ENCODE measurements around the gene KRT20. TPM values are rescaled to one million over a fixed set of nuclear protein-coding genes. Genes with fewer than 3 reads are reported as not detected.

The KRT20 gene
- total and polyA plus RNA-seq, 4 donors: not detected

DNA sequence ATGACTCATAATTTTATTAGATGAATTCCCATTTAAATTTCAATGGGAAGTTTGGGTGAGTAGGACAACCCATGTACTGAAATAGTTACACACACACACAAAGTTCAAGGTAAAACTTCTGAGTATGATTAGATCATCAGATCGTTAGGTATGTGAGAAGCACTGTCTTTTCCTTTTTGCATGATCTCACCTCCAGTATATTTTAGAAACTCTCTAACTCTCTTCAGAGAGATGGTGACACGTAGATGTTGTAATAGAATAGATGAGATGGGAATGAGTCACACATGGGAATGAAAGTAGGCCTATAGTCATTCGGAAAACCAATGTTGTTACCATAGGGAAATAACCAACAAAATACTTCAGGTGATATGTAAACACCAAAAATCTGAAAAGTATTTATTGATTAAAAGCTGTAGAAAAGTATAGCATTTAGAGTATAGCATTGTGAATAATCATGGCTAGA, 30.2 kb upstream of the KRT20 start:
- Histone ChIP-seq H3K27me3 (ENCODE audit: control insufficient read depth in 4 of 4, insufficient read depth in 4 of 4, low read length in 3 of 4) (peaks cover 0 to 4% (median 0%) of the 10 kb centered on the region in 4 donors), H3K27ac (ENCODE audit: low read depth in 1 of 2, low read length in 2 of 2) (no peak overlapping the region), H3K4me3 (ENCODE audit: low read depth in 1 of 3, low read length in 3 of 3) (no peak overlapping the region), H3K36me3 (ENCODE audit: control insufficient read depth in 4 of 4, insufficient read depth in 3 of 4, low read depth in 1 of 4, low read length in 3 of 4) (no peaks in the 10 kb centered on the region), H3K4me1 (ENCODE audit: control insufficient read depth in 4 of 4, insufficient read depth in 4 of 4, low read length in 3 of 4) (no peaks in the 10 kb centered on the region), H3K9me3 (ENCODE audit: control insufficient read depth in 4 of 4, low read length in 3 of 4) (no peaks in the 10 kb centered on the region), H3K9ac (ENCODE audit: low read depth in 1 of 2, low read length in 2 of 2) (no peak overlapping the region)
- no peak for DNase-seq (ENCODE audit: low spot score)
- 73% methylated on average over 3 of the region's 3 CpGs for WGBS
- TF ChIP-seq, protein P1, sequence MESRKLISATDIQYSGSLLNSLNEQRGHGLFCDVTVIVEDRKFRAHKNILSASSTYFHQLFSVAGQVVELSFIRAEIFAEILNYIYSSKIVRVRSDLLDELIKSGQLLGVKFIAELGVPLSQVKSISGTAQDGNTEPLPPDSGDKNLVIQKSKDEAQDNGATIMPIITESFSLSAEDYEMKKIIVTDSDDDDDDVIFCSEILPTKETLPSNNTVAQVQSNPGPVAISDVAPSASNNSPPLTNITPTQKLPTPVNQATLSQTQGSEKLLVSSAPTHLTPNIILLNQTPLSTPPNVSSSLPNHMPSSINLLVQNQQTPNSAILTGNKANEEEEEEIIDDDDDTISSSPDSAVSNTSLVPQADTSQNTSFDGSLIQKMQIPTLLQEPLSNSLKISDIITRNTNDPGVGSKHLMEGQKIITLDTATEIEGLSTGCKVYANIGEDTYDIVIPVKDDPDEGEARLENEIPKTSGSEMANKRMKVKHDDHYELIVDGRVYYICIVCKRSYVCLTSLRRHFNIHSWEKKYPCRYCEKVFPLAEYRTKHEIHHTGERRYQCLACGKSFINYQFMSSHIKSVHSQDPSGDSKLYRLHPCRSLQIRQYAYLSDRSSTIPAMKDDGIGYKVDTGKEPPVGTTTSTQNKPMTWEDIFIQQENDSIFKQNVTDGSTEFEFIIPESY (IDR thresholded peaks at IDR 0.05): no peak
- TF ChIP-seq RAD21 (IDR thresholded peaks at IDR 0.05): no peak
- TF ChIP-seq YY1 (IDR thresholded peaks at IDR 0.05): no peak
- TF ChIP-seq HNF4G (IDR thresholded peaks at IDR 0.05): no peak
- no peak for TF ChIP-seq HNF4A (conservative IDR thresholded peaks at IDR 0.05)
- no peak for TF ChIP-seq NR2F2 (IDR thresholded peaks at IDR 0.05)
- no peak for TF ChIP-seq FOXA1 (IDR thresholded peaks at IDR 0.05)
- no peak for TF ChIP-seq TAF1 (conservative IDR thresholded peaks at IDR 0.05)

DNA sequence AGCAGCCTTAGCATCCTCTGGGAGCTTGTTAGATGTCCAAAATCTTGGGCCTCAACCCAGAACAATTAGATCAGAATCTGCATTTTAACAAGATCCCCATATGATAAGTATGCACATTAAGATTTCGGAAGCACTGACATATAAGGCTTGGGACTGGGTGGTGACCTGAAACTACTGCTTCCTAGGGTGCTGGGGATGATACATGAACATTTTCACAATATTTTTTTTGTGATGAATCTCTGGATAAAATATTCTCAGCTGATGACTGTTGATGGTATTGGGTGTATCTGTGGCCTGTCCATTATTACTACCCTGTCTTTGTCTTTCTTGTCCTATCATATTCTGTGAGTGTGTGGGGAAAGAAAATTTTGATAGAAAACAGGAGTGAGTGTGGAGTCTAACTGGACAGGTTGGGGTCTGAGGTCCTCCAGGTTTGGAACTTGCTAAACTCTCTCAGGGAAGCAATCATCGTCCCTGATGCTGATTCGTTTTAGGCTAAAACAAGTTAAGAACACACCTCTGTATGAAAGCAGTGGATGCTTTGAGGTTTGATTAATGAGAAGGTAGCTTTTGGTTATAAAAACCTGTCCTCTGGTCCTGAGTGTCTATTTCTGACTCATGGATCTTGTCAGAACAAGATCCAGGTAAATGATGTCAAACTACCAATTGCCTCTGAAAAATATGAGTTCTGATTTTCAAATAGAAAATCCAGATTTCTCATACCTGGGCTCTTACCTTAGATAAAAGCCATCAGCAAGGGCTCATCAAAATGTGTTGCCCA, 29.2 kb upstream of the KRT20 start:
- WGBS: 64% methylated on average over 3 of the region's 3 CpGs
- no peak for DNase-seq (ENCODE audit: low spot score)
- no peak overlapping the region for H3K9ac ChIP-seq (ENCODE audit: low read depth in 1 of 2, low read length in 2 of 2)

DNA sequence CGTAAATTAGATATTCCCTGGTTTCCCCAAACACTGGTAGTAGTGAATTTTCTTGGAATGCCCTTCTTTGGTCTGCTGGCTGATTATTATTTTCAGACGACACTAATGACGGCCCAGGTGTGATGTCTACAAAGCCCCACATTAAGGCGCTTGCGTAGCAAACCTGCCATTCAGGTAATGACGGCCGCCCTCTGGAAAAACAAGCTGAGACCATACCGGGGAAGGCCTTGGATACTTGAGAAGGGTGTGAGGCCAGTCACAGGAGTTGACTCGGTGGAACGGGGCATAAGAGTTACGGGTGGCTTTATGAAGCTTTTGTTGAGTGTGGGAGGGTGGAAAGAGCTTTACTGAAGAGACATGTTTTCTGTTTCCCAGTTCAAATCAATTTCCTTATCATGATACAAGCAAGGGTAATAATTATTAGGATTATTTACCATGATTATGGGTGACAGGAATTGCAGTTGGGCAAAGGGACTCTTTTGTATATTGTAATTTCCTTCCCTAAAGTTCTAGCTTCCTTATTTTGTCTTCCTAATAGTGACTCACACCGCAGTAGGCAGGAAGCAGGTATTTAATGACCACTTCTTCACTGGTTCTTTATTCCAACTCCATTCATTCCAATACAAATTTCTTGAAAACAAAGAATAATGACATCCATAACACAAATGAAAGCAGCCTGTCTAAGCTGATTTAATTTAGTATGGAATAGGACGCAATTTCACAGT, 27.6 kb upstream of the KRT20 start:
- H3K4me1 ChIP-seq (ENCODE audit: control insufficient read depth in 4 of 4, insufficient read depth in 4 of 4, low read length in 3 of 4): no peaks in the 10 kb centered on the region
- no peaks in the 10 kb centered on the region for H3K36me3 ChIP-seq (ENCODE audit: control insufficient read depth in 4 of 4, insufficient read depth in 3 of 4, low read depth in 1 of 4, low read length in 3 of 4)
- no peak overlapping the region for H3K4me3 ChIP-seq (ENCODE audit: low read depth in 1 of 3, low read length in 3 of 3)
- TF ChIP-seq HNF4G (IDR thresholded peaks at IDR 0.05) (no peak), FOXA2 (IDR thresholded peaks at IDR 0.05) (no peak), CTCF (IDR thresholded peaks at IDR 0.05; ENCODE audit: low read depth, low read length, missing input control) (no peak), NR2F2 (IDR thresholded peaks at IDR 0.05) (no peak), FOXA1 (IDR thresholded peaks at IDR 0.05) (no peak)
- TF ChIP-seq, protein P2, sequence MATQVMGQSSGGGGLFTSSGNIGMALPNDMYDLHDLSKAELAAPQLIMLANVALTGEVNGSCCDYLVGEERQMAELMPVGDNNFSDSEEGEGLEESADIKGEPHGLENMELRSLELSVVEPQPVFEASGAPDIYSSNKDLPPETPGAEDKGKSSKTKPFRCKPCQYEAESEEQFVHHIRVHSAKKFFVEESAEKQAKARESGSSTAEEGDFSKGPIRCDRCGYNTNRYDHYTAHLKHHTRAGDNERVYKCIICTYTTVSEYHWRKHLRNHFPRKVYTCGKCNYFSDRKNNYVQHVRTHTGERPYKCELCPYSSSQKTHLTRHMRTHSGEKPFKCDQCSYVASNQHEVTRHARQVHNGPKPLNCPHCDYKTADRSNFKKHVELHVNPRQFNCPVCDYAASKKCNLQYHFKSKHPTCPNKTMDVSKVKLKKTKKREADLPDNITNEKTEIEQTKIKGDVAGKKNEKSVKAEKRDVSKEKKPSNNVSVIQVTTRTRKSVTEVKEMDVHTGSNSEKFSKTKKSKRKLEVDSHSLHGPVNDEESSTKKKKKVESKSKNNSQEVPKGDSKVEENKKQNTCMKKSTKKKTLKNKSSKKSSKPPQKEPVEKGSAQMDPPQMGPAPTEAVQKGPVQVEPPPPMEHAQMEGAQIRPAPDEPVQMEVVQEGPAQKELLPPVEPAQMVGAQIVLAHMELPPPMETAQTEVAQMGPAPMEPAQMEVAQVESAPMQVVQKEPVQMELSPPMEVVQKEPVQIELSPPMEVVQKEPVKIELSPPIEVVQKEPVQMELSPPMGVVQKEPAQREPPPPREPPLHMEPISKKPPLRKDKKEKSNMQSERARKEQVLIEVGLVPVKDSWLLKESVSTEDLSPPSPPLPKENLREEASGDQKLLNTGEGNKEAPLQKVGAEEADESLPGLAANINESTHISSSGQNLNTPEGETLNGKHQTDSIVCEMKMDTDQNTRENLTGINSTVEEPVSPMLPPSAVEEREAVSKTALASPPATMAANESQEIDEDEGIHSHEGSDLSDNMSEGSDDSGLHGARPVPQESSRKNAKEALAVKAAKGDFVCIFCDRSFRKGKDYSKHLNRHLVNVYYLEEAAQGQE (IDR thresholded peaks at IDR 0.05): no peak
- 90% methylated on average over 13 of the region's 13 CpGs for whole genome bisulfite sequencing
- no peaks in the 10 kb centered on the region for H3K9me3 ChIP-seq (ENCODE audit: control insufficient read depth in 4 of 4, low read length in 3 of 4)
- no peak for DNase-seq (ENCODE audit: low spot score)
- H3K9ac ChIP-seq (ENCODE audit: low read depth in 1 of 2, low read length in 2 of 2): no peak overlapping the region
- no peak overlapping the region for H3K27ac ChIP-seq (ENCODE audit: low read depth in 1 of 2, low read length in 2 of 2)
- H3K27me3 ChIP-seq (ENCODE audit: control insufficient read depth in 4 of 4, insufficient read depth in 4 of 4, low read length in 3 of 4): peaks cover 0 to 4% (median 0%) of the 10 kb centered on the region in 4 donors

More for the DNA sequence above, 29.2 kb upstream of the KRT20 start:
- H3K27ac ChIP-seq (ENCODE audit: low read depth in 1 of 2, low read length in 2 of 2): no peak overlapping the region
- H3K27me3 ChIP-seq (ENCODE audit: control insufficient read depth in 4 of 4, insufficient read depth in 4 of 4, low read length in 3 of 4): peaks cover 0 to 4% (median 0%) of the 10 kb centered on the region in 4 donors
- H3K36me3 ChIP-seq (ENCODE audit: control insufficient read depth in 4 of 4, insufficient read depth in 3 of 4, low read depth in 1 of 4, low read length in 3 of 4): no peaks in the 10 kb centered on the region
- no peak for TF ChIP-seq FOXA2 (IDR thresholded peaks at IDR 0.05)
- TF ChIP-seq TAF1 (conservative IDR thresholded peaks at IDR 0.05): no peak
- H3K4me1 ChIP-seq (ENCODE audit: control insufficient read depth in 4 of 4, insufficient read depth in 4 of 4, low read length in 3 of 4): no peaks in the 10 kb centered on the region
- no peak overlapping the region for H3K4me3 ChIP-seq (ENCODE audit: low read depth in 1 of 3, low read length in 3 of 3)
- no peaks in the 10 kb centered on the region for H3K9me3 ChIP-seq (ENCODE audit: control insufficient read depth in 4 of 4, low read length in 3 of 4)
